ENCODE data around the gene OTUD7B.
"Not testable (repeated sequence)": the region's sequence is repeated elsewhere in the genome, so short reads cannot be mapped to it uniquely, and the experiment has no call there.

Gene OTUD7B

DNA sequence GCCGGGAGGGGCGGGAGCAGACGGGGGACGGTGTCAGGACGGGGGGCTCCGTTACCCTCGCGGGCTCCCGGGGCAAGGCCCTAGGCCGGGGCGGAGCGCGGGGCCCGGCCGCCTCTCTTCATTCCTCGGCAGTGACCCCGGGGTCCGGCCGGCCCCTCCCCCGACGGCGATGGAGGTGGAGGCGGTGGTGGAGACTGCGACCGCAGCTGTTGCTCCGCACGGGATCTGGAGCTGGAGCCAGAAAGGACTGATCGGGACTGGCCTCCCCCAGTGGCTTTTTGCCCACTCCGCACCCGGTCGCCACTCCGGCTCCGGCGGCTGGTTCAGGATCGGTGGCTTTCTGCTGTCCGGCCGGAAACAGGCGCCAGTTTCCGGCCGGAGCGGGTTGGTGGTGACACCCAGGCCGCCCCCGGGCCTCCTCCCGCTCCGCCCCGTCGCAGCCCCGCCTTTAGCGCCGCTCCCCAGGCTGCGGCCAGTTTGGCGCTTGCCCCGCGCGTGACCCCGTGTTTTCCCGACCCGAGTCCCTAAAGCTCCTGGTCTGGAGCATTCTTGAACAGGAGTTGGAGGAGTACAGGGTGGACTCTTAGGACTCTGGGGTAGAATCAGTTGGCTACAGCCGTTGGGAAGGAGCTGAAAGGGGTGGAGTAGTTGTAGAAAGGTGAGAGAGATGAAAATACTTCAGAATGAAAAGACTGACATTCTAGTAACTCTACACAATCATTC lies at the start of gene OTUD7B:
TSS of gene OTUD7B (minus strand) at position 334 of the 723 bp plus-strand sequence. CDS start 33,216 bp downstream, outside the sequence.
- peak; percentile 74 for DNase-seq (ENCODE audit: low read depth)

DNA sequence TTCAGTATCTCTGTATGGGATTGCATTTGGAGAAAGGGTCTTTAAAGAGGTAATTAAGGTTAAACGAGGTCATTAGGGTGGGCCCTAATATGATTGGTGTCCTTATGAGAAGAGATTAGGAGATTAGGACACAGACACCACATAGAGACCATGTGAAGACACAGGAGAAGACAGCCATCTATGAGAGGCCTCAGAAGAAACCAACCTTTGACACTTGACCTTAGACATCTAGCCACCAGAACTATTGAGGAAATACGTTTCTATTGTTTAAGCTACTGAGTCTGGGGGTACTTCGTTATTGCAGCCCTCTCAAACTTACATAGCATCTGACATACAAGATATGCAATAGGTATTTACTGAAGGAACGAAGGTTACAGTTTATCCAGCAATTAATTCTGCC lies 49.7 kb upstream of the OTUD7B start:
- DNase-seq (ENCODE audit: low read depth) = no peak

GRCh38 chr1:150056407-150056806 lies 45.9 kb upstream of the OTUD7B start:
- no peak for DNase-seq (ENCODE audit: low read depth)

GRCh38 chr1:150055507-150055906 lies 45.0 kb upstream of the OTUD7B start:
- DNase-seq (ENCODE audit: low read depth) = not testable (repeated sequence)

- DNase-seq (ENCODE audit: low read depth) = no peak
Observed at GRCh38 chr1:150053926-150054325, 43.4 kb upstream of the OTUD7B start.

- DNase-seq (ENCODE audit: low read depth) = not testable (repeated sequence)
Observed at GRCh38 chr1:150051905-150052412, 41.4 kb upstream of the OTUD7B start.

- no peak for DNase-seq (ENCODE audit: low read depth)
Observed at GRCh38 chr1:150051089-150051373, 40.5 kb upstream of the OTUD7B start.

- DNase-seq (ENCODE audit: low read depth) = no peak
Observed at GRCh38 chr1:150049926-150050325, 39.4 kb upstream of the OTUD7B start.

GRCh38 chr1:150034336-150034735 lies 23.8 kb upstream of the OTUD7B start:
- no peak for DNase-seq (ENCODE audit: low read depth)

GRCh38 chr1:150028322-150028721 lies 17.8 kb upstream of the OTUD7B start:
- DNase-seq (ENCODE audit: low read depth) = no peak

- no peak for DNase-seq (ENCODE audit: low read depth)
Observed at GRCh38 chr1:150024156-150024555, 13.6 kb upstream of the OTUD7B start.

GRCh38 chr1:150022357-150022756 lies 11.8 kb upstream of the OTUD7B start:
- no peak for DNase-seq (ENCODE audit: low read depth)

GRCh38 chr1:150021191-150021694 lies 10.7 kb upstream of the OTUD7B start:
- no peak for DNase-seq (ENCODE audit: low read depth)

- DNase-seq (ENCODE audit: low read depth) = no peak
Observed at GRCh38 chr1:150020711-150021110, 10.2 kb upstream of the OTUD7B start.

DNA sequence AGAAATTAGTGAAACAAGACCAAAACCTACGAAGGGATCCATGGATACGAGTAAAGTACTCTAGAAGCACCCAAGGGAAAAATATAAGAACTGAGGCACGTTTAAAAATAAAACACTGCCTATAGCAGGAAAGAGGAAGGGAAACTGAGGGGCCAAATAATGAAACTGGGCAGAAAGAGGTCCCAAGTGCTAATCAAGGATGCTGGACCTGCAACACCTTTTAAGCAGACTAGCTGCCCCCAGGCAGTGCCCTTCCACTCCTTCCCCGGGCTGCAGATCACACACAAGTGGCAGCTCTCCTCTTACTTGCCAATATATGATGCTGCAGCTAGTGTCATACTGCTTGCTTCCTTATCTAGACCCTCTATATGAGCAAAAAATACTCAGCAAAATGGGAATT lies 7.6 kb upstream of the OTUD7B start:
- no peak for DNase-seq (ENCODE audit: low read depth)

DNA sequence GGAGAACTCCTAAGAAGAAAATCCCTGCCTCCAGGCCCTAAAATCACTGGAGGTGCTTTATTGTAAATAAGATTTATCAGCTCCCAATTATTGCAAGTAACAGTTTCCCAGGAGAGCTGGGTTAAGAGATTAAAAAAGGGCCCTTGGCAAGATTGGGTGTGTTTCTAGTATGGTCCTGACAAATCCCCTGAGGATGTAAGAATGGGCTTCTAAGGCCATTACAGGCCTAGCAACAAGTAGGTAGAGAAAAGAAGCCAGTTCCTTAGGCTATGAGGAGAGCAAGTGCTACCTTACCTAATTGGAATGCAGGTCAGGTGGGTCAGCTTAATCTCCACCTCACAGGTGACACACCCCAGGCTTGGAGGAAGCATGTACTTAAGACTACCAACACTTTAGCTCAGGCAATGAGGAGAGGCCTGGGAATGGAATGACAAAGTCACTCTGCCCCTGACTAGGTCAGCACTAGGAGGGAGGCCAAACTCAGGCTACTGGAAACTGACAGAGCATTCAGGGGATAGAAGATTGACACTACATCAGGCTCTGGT lies 6.8 kb upstream of the OTUD7B start:
- DNase-seq (ENCODE audit: low read depth) = no peak

- DNase-seq (ENCODE audit: low read depth) = no peak
Observed at GRCh38 chr1:150015651-150016131, 5.2 kb upstream of the OTUD7B start.

GRCh38 chr1:150012611-150013010 lies 2.1 kb upstream of the OTUD7B start:
- DNase-seq (ENCODE audit: low read depth) = no peak

DNA sequence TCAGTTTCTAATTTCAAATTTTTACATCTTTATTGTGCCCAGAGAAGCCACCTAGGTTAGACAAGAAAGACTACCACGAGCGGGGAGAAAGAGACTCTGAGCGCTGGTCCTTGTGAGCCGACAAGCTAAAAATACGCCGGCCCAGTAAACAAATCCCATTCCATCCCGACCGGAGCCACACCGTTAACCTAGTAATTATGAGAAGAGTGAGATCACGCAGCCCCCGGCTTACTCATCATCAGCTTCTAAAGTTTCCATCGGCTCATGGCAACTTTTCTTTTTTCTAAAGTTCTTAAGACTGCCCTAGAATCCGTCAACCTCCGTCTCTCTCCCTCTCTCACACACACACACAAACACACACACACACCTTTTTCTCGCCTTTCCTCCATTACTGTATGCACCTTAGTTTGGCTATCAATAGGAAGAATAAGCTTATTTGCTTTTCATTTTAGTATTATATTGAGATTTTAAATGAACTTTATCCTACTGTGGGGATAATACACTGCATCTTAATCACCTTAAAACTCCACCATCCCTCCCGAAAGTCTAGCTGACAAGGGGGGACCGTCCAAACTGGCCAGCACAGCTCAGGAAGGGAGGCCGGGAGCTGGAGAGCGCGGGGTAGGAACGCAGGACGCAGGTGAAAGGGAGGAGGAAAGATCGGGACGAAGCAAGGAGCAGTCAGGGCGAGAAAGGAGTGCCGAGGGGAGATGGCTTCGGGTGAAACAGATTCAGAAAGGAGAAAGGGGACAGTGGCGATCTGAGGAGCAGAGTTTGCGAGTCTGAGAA lies 728 bp downstream of the OTUD7B start:
- peak; percentile 80 for DNase-seq (ENCODE audit: low read depth)

DNA sequence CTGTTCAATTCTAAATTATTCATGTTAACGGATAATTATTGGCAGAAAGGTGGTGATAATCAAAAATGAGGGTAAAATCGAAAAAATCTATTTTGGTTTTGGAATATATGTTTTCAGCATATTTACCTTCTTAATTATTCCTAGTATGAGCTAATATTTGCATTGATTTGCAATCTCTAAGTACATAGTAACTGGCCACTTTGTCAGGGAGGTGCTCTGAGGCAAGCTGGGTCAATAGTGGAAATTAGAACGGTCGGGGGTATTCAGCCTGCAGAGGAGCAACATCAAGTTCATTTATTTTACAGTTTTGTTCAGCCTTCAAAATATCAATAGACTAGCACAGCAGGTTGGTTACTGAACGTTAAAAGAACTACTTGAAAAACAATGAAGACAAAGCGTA lies 1.8 kb downstream of the OTUD7B start:
- no peak for DNase-seq (ENCODE audit: low read depth)

- DNase-seq (ENCODE audit: low read depth) = no peak
Observed at GRCh38 chr1:150006881-150007421, 3.6 kb downstream of the OTUD7B start.

DNA sequence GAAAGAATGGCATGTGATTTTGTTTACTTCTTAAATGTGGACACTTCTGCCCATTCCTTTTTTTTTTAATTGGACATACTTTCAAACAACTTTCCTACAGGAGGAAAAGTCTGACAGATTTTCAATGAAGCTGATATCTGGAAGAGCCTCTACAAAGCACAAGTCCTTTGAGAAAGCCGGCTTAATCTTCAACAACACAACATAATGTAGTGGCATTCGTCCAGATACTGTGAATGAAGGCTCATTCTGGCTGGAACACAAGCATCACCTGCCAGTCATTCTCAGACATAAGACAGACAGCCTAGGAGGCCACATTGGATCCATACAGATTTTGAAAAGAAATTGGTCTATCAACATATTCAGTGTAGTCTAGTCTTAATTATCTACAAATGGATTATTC lies 4.9 kb downstream of the OTUD7B start:
- DNase-seq (ENCODE audit: low read depth) = no peak

GRCh38 chr1:150003801-150004200 lies 6.7 kb downstream of the OTUD7B start:
- DNase-seq (ENCODE audit: low read depth) = no peak

Measured in stromal cell of bone marrow (primary cell).